Progenitor cell of endocrine pancreas (in vitro differentiated cells): ENCODE results near the gene NEMP1. TPM values are rescaled to one million over a fixed set of nuclear protein-coding genes. Genes with fewer than 3 reads are reported as not detected.
"Not testable (repeated sequence)": the region's sequence is repeated elsewhere in the genome, so short reads cannot be mapped to it uniquely, and the experiment has no call there.

ENCODE experiments used
- DNase-seq: peaks from one replicate; pipeline ENCODE4 v3.0.0; 2021; ENCODE audit warnings: low spot score; ENCODE audit not compliant: unreplicated experiment
- H3K27ac Mint-ChIP-seq: 2 replicates; pipeline ENCODE4 v1.8.0; 2021; ENCODE audit warnings: mild to moderate bottlenecking, moderate library complexity, mixed read lengths
- H3K27me3 Mint-ChIP-seq: 2 replicates; pipeline ENCODE4 v1.8.0; 2021; ENCODE audit warnings: mixed read lengths
- H3K36me3 Mint-ChIP-seq: 2 replicates; pipeline ENCODE4 v1.8.0; 2022; ENCODE audit warnings: mixed read lengths; ENCODE audit not compliant: insufficient read depth
- H3K4me1 Mint-ChIP-seq: 2 replicates; pipeline ENCODE4 v1.8.0; 2021; ENCODE audit warnings: low read depth, mixed read lengths
- H3K4me3 Mint-ChIP-seq: 2 replicates; pipeline ENCODE4 v1.8.0; 2021; ENCODE audit warnings: low read depth, mild to moderate bottlenecking, moderate library complexity, mixed read lengths
- H3K9me3 Mint-ChIP-seq: 2 replicates; pipeline ENCODE4 v1.8.0; 2021; ENCODE audit warnings: low read depth, mixed read lengths
- total RNA-seq: library from RNA; stranded (reverse); gene quantifications from 2 replicates; pipeline ENCODE4 v1.2.1, GENCODE V29; 2021
- TF ChIP-seq, protein P1 (sequence below): fragments of 200-600 bp; sonication (generic); IDR thresholded peaks from one replicate; pipeline ENCODE4 v1.5.0; 2021; ENCODE audit warnings: antibody characterized with exemption, mild to moderate bottlenecking; ENCODE audit not compliant: unreplicated experiment

Gene NEMP1
- total RNA-seq, 1 donor from 2014 or later, result 24.2 TPM

DNA sequence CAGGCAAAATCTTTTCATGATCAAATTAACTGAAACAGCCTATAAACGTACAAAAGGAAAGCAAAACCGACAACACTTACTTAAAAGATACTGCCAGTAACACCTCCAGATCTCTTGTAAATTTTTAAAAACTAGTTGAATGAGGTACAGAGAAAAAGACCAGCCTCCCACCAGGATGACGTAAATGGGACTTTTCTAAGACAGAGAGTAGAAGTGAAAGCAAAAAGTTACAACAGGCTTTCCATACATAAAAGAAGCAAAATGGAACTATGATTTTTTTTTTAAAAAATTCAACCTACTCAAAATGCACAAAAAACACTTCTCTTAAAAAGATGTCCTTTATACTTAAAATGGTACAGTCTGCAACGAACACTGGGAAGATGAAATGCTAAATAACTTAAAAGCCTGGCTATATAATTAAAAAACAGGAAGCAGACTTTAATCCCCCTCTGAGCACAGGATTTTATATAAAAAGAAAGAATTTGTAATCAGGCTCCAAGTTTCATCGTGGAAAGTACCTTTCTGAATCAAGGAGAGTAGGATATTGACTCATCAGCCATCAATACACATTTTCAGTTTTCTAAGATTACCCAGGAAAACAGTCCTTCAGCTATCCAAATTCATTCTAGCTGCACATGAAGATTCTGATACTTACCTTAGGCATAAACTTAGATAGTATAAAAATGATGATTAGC is 14.5 kb downstream of the NEMP1 start:
- H3K9me3 Mint-ChIP-seq, result no peaks in the 10 kb centered on the region
- no peaks in the 10 kb centered on the region for H3K4me1 Mint-ChIP-seq
- DNase-seq, result no peak
- no peak overlapping the region for H3K4me3 Mint-ChIP-seq
- no peaks in the 10 kb centered on the region for H3K27me3 Mint-ChIP-seq
- H3K36me3 Mint-ChIP-seq, result peaks cover 4% of the 10 kb centered on the region
- no peak overlapping the region for H3K27ac Mint-ChIP-seq
- TF ChIP-seq, protein P1, sequence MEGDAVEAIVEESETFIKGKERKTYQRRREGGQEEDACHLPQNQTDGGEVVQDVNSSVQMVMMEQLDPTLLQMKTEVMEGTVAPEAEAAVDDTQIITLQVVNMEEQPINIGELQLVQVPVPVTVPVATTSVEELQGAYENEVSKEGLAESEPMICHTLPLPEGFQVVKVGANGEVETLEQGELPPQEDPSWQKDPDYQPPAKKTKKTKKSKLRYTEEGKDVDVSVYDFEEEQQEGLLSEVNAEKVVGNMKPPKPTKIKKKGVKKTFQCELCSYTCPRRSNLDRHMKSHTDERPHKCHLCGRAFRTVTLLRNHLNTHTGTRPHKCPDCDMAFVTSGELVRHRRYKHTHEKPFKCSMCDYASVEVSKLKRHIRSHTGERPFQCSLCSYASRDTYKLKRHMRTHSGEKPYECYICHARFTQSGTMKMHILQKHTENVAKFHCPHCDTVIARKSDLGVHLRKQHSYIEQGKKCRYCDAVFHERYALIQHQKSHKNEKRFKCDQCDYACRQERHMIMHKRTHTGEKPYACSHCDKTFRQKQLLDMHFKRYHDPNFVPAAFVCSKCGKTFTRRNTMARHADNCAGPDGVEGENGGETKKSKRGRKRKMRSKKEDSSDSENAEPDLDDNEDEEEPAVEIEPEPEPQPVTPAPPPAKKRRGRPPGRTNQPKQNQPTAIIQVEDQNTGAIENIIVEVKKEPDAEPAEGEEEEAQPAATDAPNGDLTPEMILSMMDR, result no peak

DNA sequence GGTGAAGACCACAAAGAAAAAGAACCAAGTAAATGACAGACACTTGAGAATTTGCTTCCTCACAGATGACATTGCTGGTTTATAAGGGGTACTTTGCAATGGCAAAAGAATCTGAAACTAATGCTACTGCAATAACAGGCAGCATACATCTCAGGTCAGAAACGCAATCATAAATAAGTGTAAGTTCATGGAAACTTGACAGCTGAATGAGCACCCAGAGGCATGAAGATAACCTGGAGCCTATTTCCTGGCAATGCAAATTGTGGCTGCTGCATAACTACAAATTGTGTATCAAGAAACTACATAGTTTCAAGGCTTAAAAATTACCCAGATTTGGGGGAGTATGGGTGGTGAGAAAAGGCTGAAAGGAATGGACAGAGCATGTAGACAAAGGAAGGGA is 20.1 kb downstream of the NEMP1 start:
- no peaks in the 10 kb centered on the region for H3K4me1 Mint-ChIP-seq
- H3K36me3 Mint-ChIP-seq, result peaks cover 9% of the 10 kb centered on the region
- no peaks in the 10 kb centered on the region for H3K9me3 Mint-ChIP-seq
- H3K4me3 Mint-ChIP-seq, result no peak overlapping the region
- no peak overlapping the region for H3K27ac Mint-ChIP-seq
- no peak for DNase-seq
- TF ChIP-seq, protein P1, result no peak
- H3K27me3 Mint-ChIP-seq, result no peaks in the 10 kb centered on the region

DNA sequence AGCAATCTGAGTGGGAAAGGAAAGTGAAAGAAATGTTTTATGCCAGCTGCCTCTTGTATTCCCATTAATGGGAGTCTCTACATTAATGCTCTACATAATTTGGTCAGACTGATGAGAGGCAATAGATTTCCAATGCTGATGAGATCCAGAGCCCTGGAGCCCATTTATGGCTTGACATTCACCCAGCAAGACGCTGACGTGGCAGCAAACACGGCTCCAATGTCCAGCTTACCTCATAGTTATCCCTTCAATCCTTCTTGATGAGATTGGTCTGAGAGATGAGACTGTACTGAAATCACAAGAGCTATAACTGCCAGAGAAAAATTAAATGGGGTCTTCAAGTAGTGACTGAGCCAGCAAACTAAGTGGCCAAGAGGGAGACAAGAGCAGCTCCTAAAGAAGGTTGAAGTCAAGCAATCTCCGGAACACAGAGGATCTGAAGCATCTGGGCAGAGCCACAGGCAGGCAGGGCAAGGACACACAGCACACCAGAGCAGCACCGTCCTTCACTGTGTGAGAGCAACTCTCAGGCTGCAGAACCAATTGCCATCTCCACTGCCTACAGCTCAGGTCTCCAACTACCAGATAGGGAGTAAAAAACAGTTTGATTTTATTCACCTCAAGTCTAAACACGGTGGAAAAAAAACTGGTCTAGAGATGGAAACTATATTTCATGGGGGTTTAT is 21.4 kb downstream of the NEMP1 start:
- H3K4me1 Mint-ChIP-seq, result no peaks in the 10 kb centered on the region
- peaks cover 9% of the 10 kb centered on the region for H3K36me3 Mint-ChIP-seq
- H3K27me3 Mint-ChIP-seq, result no peaks in the 10 kb centered on the region
- DNase-seq, result no peak
- no peaks in the 10 kb centered on the region for H3K9me3 Mint-ChIP-seq
- no peak overlapping the region for H3K4me3 Mint-ChIP-seq
- H3K27ac Mint-ChIP-seq, result no peak overlapping the region
- TF ChIP-seq, protein P1, result no peak

DNA sequence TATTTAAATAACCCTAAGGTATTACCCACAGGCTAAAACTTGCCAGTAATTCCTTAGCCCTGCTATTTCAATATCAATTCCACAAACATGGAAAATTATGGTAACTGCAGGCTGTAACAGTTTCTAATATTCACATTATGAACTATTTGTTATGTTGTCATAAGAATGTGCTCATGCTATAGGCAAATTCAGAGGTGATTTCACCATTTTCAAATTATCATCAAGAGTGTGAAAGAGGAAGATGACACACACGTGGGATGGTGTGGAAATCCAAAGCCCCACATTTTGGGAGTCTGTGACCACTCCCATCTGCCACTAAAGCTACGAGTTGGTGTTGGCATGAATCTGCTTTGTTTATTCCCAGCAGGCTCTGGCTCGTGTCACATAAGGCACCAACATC is 22.8 kb downstream of the NEMP1 start:
- H3K36me3 Mint-ChIP-seq, result peaks cover 9% of the 10 kb centered on the region
- no peak overlapping the region for H3K27ac Mint-ChIP-seq
- TF ChIP-seq, protein P1, result no peak
- no peaks in the 10 kb centered on the region for H3K4me1 Mint-ChIP-seq
- no peak overlapping the region for H3K4me3 Mint-ChIP-seq
- peaks cover 4% of the 10 kb centered on the region for H3K27me3 Mint-ChIP-seq
- DNase-seq, result no peak
- no peaks in the 10 kb centered on the region for H3K9me3 Mint-ChIP-seq

DNA sequence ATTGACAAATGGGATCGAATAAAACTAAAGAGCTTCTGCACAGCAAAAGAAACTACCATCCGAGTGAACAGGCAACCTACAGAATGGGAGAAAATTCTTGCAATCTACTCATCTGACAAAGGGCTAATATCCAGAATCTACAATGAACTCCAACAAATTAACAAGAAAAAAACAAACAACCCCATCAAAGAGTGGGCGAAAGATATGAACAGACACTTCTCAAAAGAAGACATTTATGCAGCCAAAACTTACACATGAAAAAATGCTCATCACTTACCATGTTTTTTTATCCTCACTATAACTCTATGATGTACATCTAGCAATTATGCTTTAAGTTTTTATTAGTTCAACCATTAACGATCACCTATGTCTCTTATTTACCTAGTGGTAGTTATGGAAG is 24.7 kb downstream of the NEMP1 start:
- not testable (repeated sequence) for DNase-seq, H3K27me3 Mint-ChIP-seq, H3K36me3 Mint-ChIP-seq, H3K27ac Mint-ChIP-seq, H3K4me3 Mint-ChIP-seq, H3K4me1 Mint-ChIP-seq, H3K9me3 Mint-ChIP-seq

DNA sequence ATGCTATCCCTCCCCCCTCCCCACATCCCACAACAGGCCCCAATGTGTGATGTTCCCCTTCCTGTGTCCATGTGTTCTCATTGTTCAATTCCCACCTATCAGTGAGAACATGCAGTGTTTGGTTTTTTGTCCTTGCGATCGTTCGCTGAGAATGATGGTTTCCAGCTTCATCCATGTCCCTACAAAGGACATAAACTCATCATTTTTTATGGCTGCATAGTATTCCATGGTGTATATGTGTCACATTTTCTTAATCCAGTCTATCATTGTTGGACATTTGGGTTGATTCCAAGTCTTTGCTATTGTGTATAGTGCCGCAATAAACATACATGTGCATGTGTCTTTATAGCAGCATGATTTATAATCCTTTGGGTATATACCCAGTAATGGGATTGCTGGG is 25.4 kb downstream of the NEMP1 start:
- H3K9me3 Mint-ChIP-seq, H3K4me1 Mint-ChIP-seq, H3K36me3 Mint-ChIP-seq, H3K27ac Mint-ChIP-seq, H3K4me3 Mint-ChIP-seq, DNase-seq: not testable (repeated sequence)
- peaks cover 11% of the 10 kb centered on the region for H3K27me3 Mint-ChIP-seq
